ENCODE data around the gene DLX2. TPM values are rescaled to one million over a fixed set of nuclear protein-coding genes. Genes with fewer than 3 reads are reported as not detected.

DLX2 gene
- polyA plus RNA-seq, 1 donor from 2014 or later, result 7.7 TPM

- Histone ChIP-seq H3K79me2 (replicated peaks; ENCODE audit: insufficient read depth, low read length) (peaks cover 76% of the 10 kb centered on the region), H3K27me3 (ENCODE audit: insufficient read depth, low read depth, low read length) (peaks cover 11% of the 10 kb centered on the region), H3K4me2 (ENCODE audit: low read length) (peak overlapping the region; percentile 18), H3K4me3 (ENCODE audit: low read length) (peak overlapping the region; percentile 85), H3K9me2 (ENCODE audit: insufficient read depth, low read length) (no peaks in the 10 kb centered on the region), H2AFZ (ENCODE audit: low read depth, low read length) (no peak overlapping the region), H3K9me3 (ENCODE audit: low read length) (no peaks in the 10 kb centered on the region), H3K9ac (ENCODE audit: low read length) (peak overlapping the region; percentile 92), H3K36me3 (ENCODE audit: insufficient read depth, low read length) (no peaks in the 10 kb centered on the region), H3F3A (ENCODE audit: insufficient read depth, low read length, poor library complexity, severe bottlenecking) (peaks cover 1% of the 10 kb centered on the region), H3K27ac (ENCODE audit: low read length) (peak overlapping the region; percentile 93), H4K20me1 (ENCODE audit: insufficient read depth) (no peaks in the 10 kb centered on the region)
- TF ChIP-seq, protein P1, sequence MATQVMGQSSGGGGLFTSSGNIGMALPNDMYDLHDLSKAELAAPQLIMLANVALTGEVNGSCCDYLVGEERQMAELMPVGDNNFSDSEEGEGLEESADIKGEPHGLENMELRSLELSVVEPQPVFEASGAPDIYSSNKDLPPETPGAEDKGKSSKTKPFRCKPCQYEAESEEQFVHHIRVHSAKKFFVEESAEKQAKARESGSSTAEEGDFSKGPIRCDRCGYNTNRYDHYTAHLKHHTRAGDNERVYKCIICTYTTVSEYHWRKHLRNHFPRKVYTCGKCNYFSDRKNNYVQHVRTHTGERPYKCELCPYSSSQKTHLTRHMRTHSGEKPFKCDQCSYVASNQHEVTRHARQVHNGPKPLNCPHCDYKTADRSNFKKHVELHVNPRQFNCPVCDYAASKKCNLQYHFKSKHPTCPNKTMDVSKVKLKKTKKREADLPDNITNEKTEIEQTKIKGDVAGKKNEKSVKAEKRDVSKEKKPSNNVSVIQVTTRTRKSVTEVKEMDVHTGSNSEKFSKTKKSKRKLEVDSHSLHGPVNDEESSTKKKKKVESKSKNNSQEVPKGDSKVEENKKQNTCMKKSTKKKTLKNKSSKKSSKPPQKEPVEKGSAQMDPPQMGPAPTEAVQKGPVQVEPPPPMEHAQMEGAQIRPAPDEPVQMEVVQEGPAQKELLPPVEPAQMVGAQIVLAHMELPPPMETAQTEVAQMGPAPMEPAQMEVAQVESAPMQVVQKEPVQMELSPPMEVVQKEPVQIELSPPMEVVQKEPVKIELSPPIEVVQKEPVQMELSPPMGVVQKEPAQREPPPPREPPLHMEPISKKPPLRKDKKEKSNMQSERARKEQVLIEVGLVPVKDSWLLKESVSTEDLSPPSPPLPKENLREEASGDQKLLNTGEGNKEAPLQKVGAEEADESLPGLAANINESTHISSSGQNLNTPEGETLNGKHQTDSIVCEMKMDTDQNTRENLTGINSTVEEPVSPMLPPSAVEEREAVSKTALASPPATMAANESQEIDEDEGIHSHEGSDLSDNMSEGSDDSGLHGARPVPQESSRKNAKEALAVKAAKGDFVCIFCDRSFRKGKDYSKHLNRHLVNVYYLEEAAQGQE (IDR thresholded peaks at IDR 0.05; ENCODE audit: borderline replicate concordance), result peak; percentile 14
- no peak for TF ChIP-seq TAF1 (IDR thresholded peaks at IDR 0.05; ENCODE audit: low read depth)
- TF ChIP-seq POLR2AphosphoS5 (IDR thresholded peaks at IDR 0.05), result peak; percentile 54
These were observed 10.7 kb downstream of the DLX2 start for GRCh38 chr2:172091761-172092566.

- H2AFZ ChIP-seq (ENCODE audit: low read depth, low read length), result no peak overlapping the region
- no peaks in the 10 kb centered on the region for H4K20me1 ChIP-seq (ENCODE audit: insufficient read depth)
- H3K27ac ChIP-seq (ENCODE audit: low read length), result peak overlapping the region; percentile 93
- H3K36me3 ChIP-seq (ENCODE audit: insufficient read depth, low read length), result no peaks in the 10 kb centered on the region
- TF ChIP-seq CTCF (IDR thresholded peaks at IDR 0.05; ENCODE audit: poor library complexity, severe bottlenecking) (no peak), POLR2AphosphoS5 (IDR thresholded peaks at IDR 0.05) (peak; percentile 42)
- H3K79me2 ChIP-seq (replicated peaks; ENCODE audit: insufficient read depth, low read length), result peaks cover 79% of the 10 kb centered on the region
- peak overlapping the region; percentile 18 for H3K4me2 ChIP-seq (ENCODE audit: low read length)
- peak overlapping the region; percentile 92 for H3K9ac ChIP-seq (ENCODE audit: low read length)
- H3K9me3 ChIP-seq (ENCODE audit: low read length), result no peaks in the 10 kb centered on the region
- H3K9me2 ChIP-seq (ENCODE audit: insufficient read depth, low read length), result no peaks in the 10 kb centered on the region
- H3K4me3 ChIP-seq (ENCODE audit: low read length), result peak overlapping the region; percentile 85
- H3F3A ChIP-seq (ENCODE audit: insufficient read depth, low read length, poor library complexity, severe bottlenecking), result peaks cover 3% of the 10 kb centered on the region
- peaks cover 11% of the 10 kb centered on the region for H3K27me3 ChIP-seq (ENCODE audit: insufficient read depth, low read depth, low read length)
These were observed 11.6 kb downstream of the DLX2 start for GRCh38 chr2:172091000-172091641.

- Histone ChIP-seq H3K36me3 (ENCODE audit: insufficient read depth, low read length) (no peaks in the 10 kb centered on the region), H2AFZ (ENCODE audit: low read depth, low read length) (no peak overlapping the region), H3K27ac (ENCODE audit: low read length) (peak overlapping the region; percentile 93), H3K9me2 (ENCODE audit: insufficient read depth, low read length) (no peaks in the 10 kb centered on the region), H3K4me3 (ENCODE audit: low read length) (peak overlapping the region; percentile 85), H4K20me1 (ENCODE audit: insufficient read depth) (no peaks in the 10 kb centered on the region), H3K27me3 (ENCODE audit: insufficient read depth, low read depth, low read length) (peaks cover 11% of the 10 kb centered on the region), H3K9ac (ENCODE audit: low read length) (peak overlapping the region; percentile 92), H3K79me2 (replicated peaks; ENCODE audit: insufficient read depth, low read length) (peaks cover 88% of the 10 kb centered on the region), H3K9me3 (ENCODE audit: low read length) (no peaks in the 10 kb centered on the region), H3F3A (ENCODE audit: insufficient read depth, low read length, poor library complexity, severe bottlenecking) (peaks cover 7% of the 10 kb centered on the region), H3K4me2 (ENCODE audit: low read length) (peak overlapping the region; percentile 76)
- peak; percentile 73 for TF ChIP-seq POLR2AphosphoS5 (IDR thresholded peaks at IDR 0.05)
- TF ChIP-seq EZH2 (IDR thresholded peaks at IDR 0.05; ENCODE audit: borderline replicate concordance, insufficient read depth, low read length, poor library complexity, severe bottlenecking), result no peak
- TF ChIP-seq, protein P1 (IDR thresholded peaks at IDR 0.05; ENCODE audit: borderline replicate concordance), result no peak
- TF ChIP-seq TAF1 (IDR thresholded peaks at IDR 0.05; ENCODE audit: low read depth), result no peak
- no peak for TF ChIP-seq EP300 (conservative IDR thresholded peaks at IDR 0.05; ENCODE audit: poor library complexity, severe bottlenecking)
These were observed 12.4 kb downstream of the DLX2 start for GRCh38 chr2:172090044-172090961.

Measured in neural cell (in vitro differentiated cells).